ENCODE results near the gene MROH2A. TPM values are rescaled to one million over a fixed set of nuclear protein-coding genes. Genes with fewer than 3 reads are reported as not detected.

Gene MROH2A
- total RNA-seq, 1 donor from 2014 or later: 9.3 TPM

DNA sequence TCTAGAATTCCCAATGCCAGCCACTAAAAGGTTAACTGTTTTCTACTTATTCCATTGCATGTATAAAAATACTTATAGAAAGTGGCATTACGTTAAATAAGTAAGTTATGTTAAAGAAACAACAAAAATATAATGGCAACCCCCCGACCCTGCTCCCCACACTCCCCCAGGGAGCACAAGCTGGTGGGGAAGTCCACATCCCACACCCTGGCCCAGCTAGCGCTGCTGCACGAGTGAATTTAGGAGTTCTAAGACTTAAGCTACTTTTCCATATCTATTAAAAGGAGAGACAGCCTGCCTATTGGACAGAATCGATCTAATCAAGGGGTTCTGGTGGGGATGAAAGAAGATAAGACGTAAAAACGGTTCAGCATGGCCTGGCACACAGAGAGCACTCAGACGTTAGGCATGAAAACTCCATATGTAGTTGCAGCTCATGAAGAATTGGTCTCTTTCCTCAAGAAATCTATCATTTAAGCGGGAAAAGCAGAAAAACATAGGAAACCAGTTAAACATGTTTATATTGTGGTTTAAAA is 59.6 kb downstream of the MROH2A start:
- no peak for DNase-seq (ENCODE audit: low spot score)

DNA sequence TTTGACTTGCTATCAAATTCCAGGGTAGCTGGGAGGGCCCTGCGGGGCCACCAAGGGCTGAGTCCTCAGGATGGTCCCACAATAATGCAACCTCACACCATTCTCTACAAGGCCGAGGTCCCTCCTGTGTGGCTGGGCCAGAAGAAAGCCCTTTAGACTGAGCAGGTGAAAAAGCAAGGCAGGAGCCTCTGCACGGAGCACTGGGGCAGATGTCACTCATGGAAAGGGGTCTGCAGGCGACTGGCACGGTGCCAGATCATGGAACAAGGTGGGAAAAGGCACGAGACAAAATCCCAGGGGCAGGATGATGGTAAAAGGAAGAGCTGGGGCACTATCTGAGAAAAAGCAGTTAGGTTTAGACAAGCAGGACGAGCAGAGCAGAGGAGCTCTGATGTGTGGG is 60.1 kb downstream of the MROH2A start:
- DNase-seq (ENCODE audit: low spot score): peak; percentile 37

DNA sequence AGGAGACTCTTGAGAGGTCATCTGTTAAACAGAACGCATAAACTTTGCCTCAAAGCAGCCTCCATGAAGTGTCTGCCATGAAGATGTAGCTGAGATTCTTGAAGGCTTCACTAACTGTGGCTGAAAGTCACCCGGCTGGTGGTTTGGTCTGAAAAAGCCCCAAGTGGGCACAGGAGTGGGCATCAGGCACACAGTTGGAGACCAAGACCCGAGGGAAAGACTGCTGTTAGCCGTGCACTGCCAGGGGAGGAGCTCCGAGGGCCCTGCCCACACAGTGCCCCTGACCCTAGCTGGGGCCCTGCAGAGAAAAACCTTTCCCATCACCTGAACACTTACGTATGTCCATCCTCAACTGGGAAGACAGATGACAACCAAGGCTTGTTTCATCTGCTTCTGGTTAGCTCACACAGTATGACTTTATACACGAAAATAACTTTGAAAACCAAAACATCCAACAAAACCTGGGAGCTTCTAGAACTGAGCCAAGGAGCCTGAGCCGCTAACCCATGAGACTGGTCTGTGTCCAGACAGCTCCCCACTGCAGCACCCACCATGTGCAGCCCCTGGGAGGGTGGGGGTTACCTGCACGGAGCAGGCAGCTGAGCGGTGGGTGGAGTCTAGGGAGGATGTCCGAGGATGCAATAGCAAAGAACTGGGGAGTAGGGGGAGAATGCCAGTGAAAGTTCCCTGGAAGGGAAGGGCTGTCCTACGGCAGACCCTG is 60.8 kb downstream of the MROH2A start:
- DNase-seq (ENCODE audit: low spot score): no peak

DNA sequence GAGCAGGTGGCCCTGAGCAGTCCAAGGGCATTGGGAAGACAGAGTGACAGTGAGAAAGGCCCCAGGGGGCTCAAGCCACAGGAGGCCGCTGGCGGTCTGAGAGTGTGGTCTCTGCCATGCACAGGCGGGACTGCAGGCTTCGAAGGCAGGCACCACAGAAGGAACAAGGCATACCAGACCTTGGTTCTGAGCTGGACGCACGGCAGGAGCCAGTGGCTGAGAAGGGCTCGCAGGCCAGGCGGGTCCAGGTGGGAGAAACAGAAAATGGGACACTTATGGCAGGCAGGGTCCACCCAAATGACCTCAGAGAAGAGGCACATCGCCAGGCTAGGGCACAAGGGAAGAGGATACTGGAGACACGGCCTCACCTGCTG is 61.3 kb downstream of the MROH2A start:
- no peak for DNase-seq (ENCODE audit: low spot score)

DNA sequence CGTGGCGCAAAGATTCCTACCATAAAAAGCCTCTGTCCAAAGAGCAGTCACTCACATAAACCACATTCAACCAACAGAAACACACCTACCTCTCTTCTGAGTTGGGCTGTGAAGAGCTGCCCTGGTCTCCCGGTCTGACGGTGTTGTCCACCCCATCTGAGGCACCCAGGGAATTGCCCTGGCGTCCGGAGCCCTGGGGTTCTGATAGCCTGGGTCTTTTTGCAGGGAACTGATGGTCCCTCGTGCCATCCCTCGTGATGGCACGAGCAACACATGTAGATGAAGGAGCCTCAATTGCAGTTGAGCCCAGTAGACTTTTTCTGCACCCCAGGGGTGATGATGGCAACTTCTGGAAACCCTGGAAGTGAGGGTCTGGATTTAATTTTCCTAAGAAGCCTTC is 62.4 kb downstream of the MROH2A start:
- no peak for DNase-seq (ENCODE audit: low spot score)

DNA sequence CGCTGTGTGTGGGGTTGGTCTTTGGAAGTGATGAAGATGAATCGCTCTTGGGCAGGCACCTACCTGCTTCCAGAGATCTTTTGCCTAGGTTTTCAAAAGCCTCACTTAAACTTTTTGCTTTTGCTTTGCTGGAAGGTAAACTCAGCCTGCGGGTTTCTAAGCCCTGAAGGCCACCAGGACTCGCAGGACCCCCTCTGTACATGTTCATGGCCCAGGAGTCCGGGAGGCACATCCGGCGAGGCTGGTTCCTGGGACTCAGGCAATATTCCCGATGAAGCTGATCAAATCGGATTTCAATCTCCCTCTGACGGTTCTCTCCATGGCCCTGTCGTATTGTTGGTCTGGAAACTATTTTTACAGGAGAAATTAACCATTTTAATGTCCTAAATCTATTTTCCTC is 63.1 kb downstream of the MROH2A start:
- DNase-seq (ENCODE audit: low spot score): no peak

- DNase-seq (ENCODE audit: low spot score): no peak
These were observed 66.1 kb downstream of the MROH2A start for GRCh38 chr2:233844064-233844807.

GRCh38 chr2:233844836-233845235 is 66.7 kb downstream of the MROH2A start:
- no peak for DNase-seq (ENCODE audit: low spot score)

DNA sequence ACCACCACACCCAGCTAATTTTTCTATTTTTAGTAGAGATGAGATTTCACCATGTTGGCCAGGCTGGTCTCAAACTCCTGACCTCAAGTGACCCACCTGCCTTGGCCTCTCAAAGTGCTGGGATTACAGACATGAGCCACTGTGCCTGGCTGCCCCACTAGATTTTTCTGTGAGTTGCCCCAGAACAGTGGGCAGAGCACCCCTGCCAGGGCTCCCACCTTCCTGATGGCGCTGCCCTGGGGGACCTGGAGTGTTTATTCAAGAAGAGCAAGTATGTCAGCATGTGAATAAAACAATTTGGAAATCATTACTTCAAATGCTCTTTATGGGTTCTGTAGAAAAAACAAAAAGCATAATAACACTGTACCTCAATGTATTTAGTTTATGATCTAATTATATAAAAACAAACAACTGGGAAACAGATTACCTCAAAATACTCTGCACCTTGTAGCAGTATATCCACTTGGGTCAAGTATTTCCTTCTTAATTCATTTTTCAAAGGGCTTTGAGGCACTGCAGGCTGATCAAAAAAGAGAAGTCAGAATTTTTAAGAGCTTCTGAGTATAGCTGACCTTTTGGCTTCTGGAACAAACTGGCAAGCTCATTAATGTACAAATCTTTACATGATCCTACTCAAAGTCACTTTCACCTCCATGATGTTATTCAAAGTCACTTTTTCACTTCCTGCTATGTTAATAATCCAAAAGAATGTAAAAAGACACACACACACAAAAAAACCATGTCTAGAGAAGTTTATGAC is 67.4 kb downstream of the MROH2A start:
- DNase-seq (ENCODE audit: low spot score): no peak

- DNase-seq (ENCODE audit: low spot score): no peak
These were observed 68.5 kb downstream of the MROH2A start for GRCh38 chr2:233846387-233847247.

DNA sequence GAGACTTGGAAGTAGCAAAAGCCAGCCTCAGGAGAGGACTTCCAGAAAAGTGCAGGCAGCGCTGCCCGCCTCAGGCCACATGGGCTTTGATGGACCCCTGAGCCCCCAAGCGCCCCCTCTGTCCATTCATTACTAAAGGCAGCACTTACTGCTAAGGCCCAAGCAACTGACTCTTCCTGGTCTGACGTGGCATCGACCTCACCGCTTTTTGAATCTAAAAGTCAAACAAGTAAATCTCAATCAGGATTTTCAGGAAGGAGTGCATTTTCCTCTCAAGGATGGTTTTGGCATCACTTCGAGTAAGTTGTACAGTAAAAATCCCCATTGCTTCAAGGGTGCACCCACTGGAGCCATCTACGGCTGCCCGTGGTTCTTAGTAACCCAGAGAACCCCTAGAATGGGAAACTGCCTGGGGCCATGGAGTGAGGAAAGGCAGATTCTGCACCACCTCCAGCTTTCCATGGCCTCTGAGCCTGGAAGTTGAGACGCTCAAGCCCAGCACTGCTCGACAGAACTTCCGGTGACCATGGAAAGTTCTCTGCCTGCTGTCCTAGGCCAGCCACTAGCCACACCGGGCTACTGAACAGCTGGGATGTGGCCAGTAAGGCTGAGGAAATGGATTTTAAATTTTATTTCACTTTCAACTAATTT is 69.2 kb downstream of the MROH2A start:
- DNase-seq (ENCODE audit: low spot score): no peak

- DNase-seq (ENCODE audit: low spot score): no peak
These were observed 70.1 kb downstream of the MROH2A start for GRCh38 chr2:233848276-233848675.

DNA sequence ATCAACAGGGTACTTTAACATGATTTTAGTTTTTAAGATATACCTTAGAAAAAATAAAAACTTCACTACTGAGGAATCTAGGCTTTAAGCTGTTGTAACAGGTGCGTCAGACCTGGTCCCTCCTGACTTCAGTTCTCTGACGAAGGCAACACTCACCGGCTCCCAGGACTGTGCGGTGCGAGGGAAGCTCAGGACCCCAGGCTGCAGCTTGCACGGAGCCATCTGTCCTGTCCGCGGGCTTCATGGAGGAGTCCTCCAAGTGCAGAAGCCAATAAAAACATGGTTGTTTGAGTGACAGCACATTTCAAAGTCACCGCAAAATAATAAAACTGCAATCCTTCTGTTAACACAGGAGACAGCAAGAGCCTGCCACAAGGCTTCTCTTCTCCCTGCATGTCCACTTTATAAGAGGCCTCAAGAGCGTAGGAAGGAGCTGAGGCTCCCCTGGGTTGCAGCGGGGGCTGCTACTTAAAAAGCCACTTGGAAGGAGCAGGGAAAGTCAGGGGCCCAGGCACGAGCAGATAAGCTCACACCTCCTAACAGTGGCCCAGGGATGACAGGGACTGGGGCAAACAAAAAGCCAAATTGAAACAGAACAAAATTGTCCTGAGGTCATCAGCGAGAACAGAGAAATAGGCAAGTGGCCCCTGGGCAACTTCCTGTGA is 71.6 kb downstream of the MROH2A start:
- no peak for DNase-seq (ENCODE audit: low spot score)

DNA sequence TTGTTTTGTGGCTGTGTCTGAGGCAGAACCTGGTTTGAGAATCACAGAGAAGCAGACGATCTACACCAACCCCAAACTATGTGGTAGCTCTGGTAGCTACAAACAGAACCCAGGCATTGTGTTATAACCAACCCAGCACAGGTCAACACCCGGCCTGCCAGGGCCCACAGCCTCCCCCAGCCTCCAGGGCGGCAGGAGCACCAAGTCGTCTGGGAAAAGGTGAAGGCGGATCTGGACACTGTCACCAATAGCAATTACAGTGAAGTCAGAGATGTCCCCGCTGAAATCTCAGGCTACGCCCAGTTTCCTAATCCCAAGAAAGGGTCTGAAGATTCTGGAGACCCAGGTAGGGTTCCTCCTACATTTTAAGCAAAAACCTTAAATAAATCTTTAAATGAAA is 72.6 kb downstream of the MROH2A start:
- DNase-seq (ENCODE audit: low spot score): no peak

GRCh38 chr2:233851169-233851568 is 73.0 kb downstream of the MROH2A start:
- DNase-seq (ENCODE audit: low spot score): no peak

DNA sequence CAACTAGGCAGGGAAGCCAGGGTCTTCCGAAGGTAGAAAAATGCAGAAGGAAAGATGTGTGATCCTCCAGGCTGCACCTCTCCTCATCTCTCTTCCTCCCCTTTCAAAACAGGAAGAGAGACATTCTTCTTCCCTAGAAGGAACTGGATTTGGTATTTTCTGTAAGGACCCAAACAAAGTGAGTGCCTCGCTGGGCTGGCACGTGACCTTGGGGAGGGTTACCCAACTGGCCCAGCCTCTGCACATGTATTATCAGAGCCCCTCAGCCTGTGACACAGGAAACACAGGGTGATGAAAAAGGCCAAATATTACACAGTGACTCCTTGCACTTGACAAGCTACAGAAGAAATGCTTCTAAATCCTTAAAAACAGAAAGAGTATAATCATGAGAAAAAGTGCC is 73.9 kb downstream of the MROH2A start:
- DNase-seq (ENCODE audit: low spot score): no peak

- no peak for DNase-seq (ENCODE audit: low spot score)
These were observed 75.2 kb downstream of the MROH2A start for GRCh38 chr2:233853353-233853752.

GRCh38 chr2:233853883-233854240 is 75.7 kb downstream of the MROH2A start:
- DNase-seq (ENCODE audit: low spot score): no peak

DNA sequence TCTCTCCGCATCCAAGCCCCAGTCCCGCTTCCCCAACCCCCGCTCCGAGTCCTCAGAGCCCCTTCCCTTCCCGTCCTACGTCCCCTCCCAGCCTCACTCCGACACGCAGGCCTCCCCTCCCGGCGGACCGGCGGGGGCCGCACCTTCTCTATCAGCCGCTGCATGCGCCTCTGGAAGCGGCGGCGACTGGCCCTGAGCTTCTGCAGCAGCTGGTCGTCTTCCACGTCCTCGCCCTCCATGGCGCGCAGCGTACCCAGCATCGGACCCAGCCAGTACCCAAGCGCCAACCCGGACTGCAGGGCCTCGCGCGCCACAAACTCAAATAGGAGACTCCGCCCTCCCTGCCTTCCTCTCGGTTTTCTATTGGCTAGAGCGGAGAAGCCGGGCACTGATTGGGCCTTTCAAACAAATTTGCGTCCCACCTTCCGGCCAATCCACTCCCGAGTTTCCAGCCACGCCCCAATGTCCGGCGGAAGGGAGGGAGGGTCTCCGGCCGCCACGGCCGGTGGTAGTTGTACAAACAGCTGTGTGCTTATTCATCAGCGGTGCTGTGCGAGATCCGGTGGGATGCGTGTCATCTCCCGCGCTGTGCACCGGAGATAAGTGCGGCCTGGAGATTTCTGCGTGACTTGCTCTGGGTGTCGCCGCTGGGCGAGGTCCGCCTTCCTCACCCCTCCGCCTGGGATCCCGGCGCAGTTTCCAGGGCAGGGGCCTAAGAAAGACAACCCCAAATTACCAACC is 76.3 kb downstream of the MROH2A start, which contains the start of gene HJURP:
Gene HJURP (minus strand): TSS at position 295 of the 741 bp plus-strand sequence. CDS start 35 bp downstream, at position 260.
- peak; percentile 95 for DNase-seq (ENCODE audit: low spot score)

DNA sequence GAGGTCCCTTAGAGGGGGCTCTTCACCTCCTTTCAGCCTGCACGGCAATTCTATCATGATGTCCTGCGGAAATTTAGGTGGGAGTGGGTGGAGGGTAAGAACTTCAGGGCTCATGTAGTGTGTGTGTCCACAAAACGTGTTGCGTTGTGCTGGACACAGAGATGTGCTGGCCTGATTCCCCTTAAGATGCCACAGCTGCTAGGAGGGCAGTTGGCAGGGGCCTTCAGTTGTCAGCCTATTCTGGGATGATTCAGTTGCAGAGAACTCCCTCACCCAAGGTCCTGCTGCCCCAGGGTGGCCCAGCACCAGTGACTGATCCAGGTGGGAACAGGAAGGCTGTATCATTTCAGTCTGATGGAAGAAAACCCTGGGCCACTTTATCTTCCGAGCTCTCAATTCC is 77.2 kb downstream of the MROH2A start:
- no peak for DNase-seq (ENCODE audit: low spot score)
